GM12873 (cell line): Measurements from ENCODE around the gene MYO1D.

ENCODE experiments used
- TF ChIP-seq, protein P1 (sequence below): IDR thresholded peaks from 2 replicates; pipeline ENCODE4 v1.5.1; 2012; ENCODE audit warnings: low read depth, mild to moderate bottlenecking, moderate library complexity, low read length, control low read depth; ENCODE audit not compliant: insufficient read depth; ENCODE audit errors: missing control alignments

MYO1D gene

DNA sequence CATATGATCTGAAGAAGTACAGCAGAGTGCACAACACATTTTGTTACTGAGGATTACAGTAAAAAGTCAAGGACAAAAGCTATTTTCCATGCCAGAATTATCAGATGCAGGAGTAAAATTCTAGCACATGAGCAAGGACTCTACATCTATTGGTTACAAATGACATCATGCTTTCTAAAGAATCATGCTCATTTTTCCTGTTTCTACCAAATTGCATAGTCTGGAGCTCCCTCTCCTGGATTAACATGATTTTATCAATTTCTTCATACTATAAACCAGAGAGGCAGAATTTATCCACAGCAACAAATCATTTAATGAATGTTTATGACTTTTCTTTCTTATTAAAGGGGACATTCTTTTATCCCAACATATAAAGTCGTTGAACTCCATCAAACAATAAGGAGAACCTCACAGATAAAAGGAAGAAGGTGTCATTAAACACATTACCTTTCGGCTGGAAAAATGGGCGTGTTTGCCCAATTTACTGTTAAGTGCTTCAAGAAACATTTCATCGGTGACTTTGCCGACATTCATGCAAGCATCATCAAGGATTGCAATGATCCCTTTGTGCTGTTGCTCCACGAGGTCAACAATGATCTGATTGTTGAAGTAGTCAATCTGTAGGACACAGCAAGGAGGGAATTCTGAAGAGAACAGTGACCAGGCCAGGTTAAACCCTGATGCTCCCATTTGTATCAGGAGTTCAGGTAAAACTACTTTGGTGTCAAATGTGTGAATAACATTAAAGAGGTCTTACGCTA lies 121.7 kb downstream of the MYO1D start:
- TF ChIP-seq, protein P1, sequence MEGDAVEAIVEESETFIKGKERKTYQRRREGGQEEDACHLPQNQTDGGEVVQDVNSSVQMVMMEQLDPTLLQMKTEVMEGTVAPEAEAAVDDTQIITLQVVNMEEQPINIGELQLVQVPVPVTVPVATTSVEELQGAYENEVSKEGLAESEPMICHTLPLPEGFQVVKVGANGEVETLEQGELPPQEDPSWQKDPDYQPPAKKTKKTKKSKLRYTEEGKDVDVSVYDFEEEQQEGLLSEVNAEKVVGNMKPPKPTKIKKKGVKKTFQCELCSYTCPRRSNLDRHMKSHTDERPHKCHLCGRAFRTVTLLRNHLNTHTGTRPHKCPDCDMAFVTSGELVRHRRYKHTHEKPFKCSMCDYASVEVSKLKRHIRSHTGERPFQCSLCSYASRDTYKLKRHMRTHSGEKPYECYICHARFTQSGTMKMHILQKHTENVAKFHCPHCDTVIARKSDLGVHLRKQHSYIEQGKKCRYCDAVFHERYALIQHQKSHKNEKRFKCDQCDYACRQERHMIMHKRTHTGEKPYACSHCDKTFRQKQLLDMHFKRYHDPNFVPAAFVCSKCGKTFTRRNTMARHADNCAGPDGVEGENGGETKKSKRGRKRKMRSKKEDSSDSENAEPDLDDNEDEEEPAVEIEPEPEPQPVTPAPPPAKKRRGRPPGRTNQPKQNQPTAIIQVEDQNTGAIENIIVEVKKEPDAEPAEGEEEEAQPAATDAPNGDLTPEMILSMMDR, result peak; percentile 38

DNA sequence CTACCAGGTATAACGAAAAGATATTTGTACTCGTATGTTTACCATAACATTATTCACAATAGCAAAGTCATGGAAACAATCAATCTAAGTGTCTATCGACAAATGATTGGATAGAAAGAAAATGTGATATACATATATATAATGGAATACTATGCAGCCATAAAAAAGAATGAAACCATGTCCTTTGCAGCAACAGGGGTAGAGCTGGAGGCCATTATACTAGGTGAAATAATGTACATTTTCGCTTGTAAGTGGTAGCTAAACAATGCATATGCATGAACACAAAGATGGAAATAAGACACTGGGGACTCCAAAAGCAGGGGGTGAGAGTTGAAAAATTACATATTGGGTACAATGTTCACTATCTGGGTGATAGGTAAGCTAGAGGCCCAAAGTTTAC lies 124.0 kb downstream of the MYO1D start:
- TF ChIP-seq, protein P1, result no peak

DNA sequence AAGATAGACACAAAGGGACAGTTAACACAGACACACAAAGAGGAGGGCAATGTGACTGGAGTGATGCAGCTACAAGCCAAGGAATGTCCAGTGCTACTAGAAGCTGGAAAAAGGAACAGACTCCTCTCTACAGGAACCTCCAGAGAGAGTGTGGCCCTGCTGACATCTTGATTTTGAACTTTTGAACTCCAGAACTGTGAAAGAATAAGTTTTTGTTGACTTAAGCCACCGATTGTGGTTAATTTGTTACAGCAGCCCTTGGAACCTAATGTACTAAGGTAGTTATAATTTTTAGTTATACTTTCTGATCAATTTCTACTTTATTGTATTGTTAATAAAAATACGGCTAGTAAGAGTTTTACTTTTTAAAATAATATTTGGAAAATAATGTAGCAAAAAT lies 129.1 kb downstream of the MYO1D start:
- TF ChIP-seq, protein P1, result no peak

DNA sequence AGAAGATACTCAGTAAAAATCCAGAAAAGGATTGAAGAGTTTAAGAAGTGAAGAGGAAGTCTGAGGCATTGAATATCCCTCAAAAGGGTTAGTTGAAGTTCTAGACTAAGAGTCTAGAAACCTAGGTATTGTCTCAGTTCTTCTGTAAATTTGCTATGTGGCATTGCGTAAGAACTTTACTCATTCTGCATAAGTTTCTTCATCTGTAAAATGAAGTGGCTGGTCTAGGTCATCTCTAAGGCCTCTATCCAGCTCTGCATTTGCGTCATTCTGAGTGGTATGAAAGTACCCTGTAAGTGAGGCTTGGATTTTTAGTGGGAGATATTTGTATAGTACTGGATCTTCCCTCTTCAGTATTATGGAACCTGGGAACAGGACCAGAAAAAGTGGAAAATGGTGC lies 130.2 kb downstream of the MYO1D start:
- TF ChIP-seq, protein P1, result no peak

DNA sequence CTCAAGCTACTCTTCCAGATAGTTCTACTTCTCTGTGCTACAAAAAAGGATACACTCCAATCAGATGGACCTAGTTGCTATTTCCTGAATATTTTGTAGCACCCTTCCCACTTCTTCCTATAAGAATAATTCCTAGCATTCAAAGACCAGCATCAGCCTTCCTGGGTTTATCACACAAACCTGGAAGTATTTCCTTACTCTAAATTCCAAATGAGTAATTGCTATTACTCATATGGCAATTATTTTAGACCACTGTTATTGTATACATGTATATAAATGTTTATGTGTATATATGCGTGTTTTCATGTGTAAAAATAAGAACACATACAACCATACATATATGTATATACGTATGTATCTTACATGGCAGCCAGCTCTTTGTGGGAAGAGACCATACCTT lies 130.6 kb downstream of the MYO1D start:
- TF ChIP-seq, protein P1, result no peak

DNA sequence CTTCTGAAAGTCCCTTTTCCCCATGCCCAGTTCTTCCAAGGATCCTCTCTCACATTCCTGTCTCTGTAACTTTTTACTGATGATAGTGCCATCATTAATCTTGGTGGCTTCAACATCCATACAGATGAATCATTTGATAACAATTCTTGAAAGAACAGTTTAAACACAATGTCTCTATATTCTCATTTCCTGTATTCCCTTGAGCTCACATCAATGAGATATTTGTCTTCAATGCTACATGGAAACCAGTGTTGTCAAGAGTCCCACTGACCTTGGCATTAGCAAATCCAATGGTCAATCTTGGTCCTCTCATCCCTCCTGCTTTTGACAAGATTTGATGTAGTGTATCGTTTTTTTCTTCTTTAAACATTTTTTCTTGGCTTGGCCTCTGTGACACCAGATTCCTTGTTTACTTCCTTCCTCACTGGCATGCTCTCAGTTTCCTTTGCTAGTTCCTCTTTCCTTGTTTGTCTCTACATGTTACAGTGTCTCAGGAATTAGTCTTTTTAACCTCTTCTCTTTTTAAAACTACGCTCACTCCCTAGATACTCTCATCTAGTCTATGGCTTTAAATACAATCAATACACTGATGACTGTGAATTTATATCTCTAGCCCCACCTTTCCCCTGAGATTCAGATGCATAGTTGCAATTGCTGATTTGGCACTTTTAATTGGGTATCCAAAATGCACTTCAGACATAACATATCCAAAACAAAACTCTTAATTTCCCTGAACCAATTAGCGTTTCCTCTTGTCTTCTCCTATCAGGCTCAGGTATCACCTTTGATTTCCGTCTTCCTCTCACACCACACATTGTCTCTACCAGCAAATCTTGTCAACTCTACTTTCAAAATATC lies 134.0 kb downstream of the MYO1D start:
- TF ChIP-seq, protein P1, result no peak

DNA sequence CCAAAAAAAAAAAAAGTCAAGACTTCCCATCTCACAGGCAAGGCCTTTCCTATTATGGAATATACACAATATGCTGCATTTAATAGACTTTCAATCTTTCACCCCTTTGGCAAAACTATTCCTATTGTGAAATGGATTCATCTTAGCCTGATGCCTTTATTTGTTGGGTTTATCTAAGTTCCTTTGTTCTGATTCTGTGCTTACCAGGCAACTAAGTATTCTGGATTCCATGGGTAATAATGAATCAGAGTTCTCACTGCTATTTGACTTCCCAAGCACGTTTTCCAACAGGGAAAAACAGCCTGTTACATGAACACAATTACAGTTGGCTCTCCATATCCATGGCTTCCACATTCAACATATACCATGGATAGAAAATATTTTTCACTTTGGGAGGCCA lies 135.5 kb downstream of the MYO1D start:
- TF ChIP-seq, protein P1, result no peak
